ENCODE results near the gene OR6B1. TPM values are rescaled to one million over a fixed set of nuclear protein-coding genes. Genes with fewer than 3 reads are reported as not detected.

The OR6B1 gene
- total and polyA plus RNA-seq, 2 donors (not counting 1 experiment from before 2014, with no cell fraction given) = not detected

GRCh38 chr7:143980746-143981510 lies 19.2 kb upstream of the OR6B1 start:
- no peak overlapping the region for H3K27ac Mint-ChIP-seq
- Histone ChIP-seq H3K27ac (ENCODE audit: low read length in 2 of 2) (no peak overlapping the region), H3K4me3 (ENCODE audit: control extremely low read depth in 1 of 5, extremely low read depth in 1 of 5, insufficient read depth in 1 of 5, low read depth in 2 of 5, low read length in 4 of 5) (no peak overlapping the region), H3K79me2 (ENCODE audit: control insufficient read depth, insufficient read depth, low read length) (no peaks in the 10 kb centered on the region), H4K20me1 (ENCODE audit: control insufficient read depth, insufficient read depth, low read length, poor library complexity, severe bottlenecking) (no peaks in the 10 kb centered on the region), H3K27me3 (replicated peaks in 1 of 4; ENCODE audit: control extremely low read depth in 1 of 4, control insufficient read depth in 3 of 4, insufficient read depth in 4 of 4, low read length in 3 of 4) (peaks cover 0 to 6% (median 0%) of the 10 kb centered on the region in 4 experiments), H2AFZ (ENCODE audit: insufficient read depth, low read depth, low read length, poor library complexity, severe bottlenecking) (no peak overlapping the region), H3K4me1 (ENCODE audit: control insufficient read depth in 2 of 2, insufficient read depth in 2 of 2, low read length in 2 of 2) (no peaks in the 10 kb centered on the region), H3K4me2 (replicated peaks; ENCODE audit: low read depth, low read length, poor library complexity, severe bottlenecking) (no peak overlapping the region), H3K9ac (ENCODE audit: low read length) (no peak overlapping the region), H3K9me3 (ENCODE audit: control extremely low read depth in 1 of 3, control insufficient read depth in 2 of 3, insufficient read depth in 1 of 3, low read length in 2 of 3) (peaks cover 0 to 3% (median 0%) of the 10 kb centered on the region in 3 donors), H3K36me3 (replicated peaks in 1 of 2; ENCODE audit: control extremely low read depth in 1 of 2, control insufficient read depth in 1 of 2, extremely low read depth in 1 of 2, insufficient read depth in 2 of 2, low read length in 1 of 2) (no peaks in the 10 kb centered on the region)
- WGBS (ENCODE audit: insufficient coverage) = 90% methylated on average over 7 of the region's 10 CpGs
- peaks cover 2% of the 10 kb centered on the region for H3K27me3 Mint-ChIP-seq
- H3K4me3 Mint-ChIP-seq = no peak overlapping the region
- ChIA-PET POLR2A (no interaction called here), CTCF (no interaction called here)
- no peak for ATAC-seq (ENCODE audit: low read depth)
- peaks cover 2% of the 10 kb centered on the region for H3K9me3 Mint-ChIP-seq (ENCODE audit: insufficient read depth)
- intact Hi-C loops (cut with micrococcal nuclease) = no loop called here
- no peaks in the 10 kb centered on the region for H3K4me1 Mint-ChIP-seq
- TF ChIP-seq EZH2 (IDR thresholded peaks at IDR 0.05; ENCODE audit: borderline replicate concordance, insufficient read depth, low read depth, low read length, poor library complexity, severe bottlenecking) (no peak), CTCF (IDR thresholded peaks at IDR 0.05) (no peak)
- no peak for DNase-seq

- DNase-seq (no peak), ATAC-seq (ENCODE audit: low read depth) (no peak)
- Histone ChIP-seq H4K20me1 (ENCODE audit: control insufficient read depth, insufficient read depth, low read length, poor library complexity, severe bottlenecking) (no peaks in the 10 kb centered on the region), H3K79me2 (ENCODE audit: control insufficient read depth, insufficient read depth, low read length) (no peaks in the 10 kb centered on the region), H3K9ac (ENCODE audit: low read length) (no peak overlapping the region), H3K4me3 (ENCODE audit: control extremely low read depth in 1 of 5, extremely low read depth in 1 of 5, insufficient read depth in 1 of 5, low read depth in 2 of 5, low read length in 4 of 5) (no peak overlapping the region), H3K27me3 (replicated peaks in 1 of 4; ENCODE audit: control extremely low read depth in 1 of 4, control insufficient read depth in 3 of 4, insufficient read depth in 4 of 4, low read length in 3 of 4) (peaks cover 0 to 6% (median 0%) of the 10 kb centered on the region in 4 experiments), H3K9me3 (ENCODE audit: control extremely low read depth in 1 of 3, control insufficient read depth in 2 of 3, insufficient read depth in 1 of 3, low read length in 2 of 3) (peaks cover 0 to 3% (median 0%) of the 10 kb centered on the region in 3 donors), H3K4me1 (ENCODE audit: control insufficient read depth in 2 of 2, insufficient read depth in 2 of 2, low read length in 2 of 2) (no peaks in the 10 kb centered on the region), H3K27ac (ENCODE audit: low read length in 2 of 2) (no peak overlapping the region), H2AFZ (ENCODE audit: insufficient read depth, low read depth, low read length, poor library complexity, severe bottlenecking) (no peak overlapping the region), H3K4me2 (replicated peaks; ENCODE audit: low read depth, low read length, poor library complexity, severe bottlenecking) (no peak overlapping the region), H3K36me3 (replicated peaks in 1 of 2; ENCODE audit: control extremely low read depth in 1 of 2, control insufficient read depth in 1 of 2, extremely low read depth in 1 of 2, insufficient read depth in 2 of 2, low read length in 1 of 2) (no peaks in the 10 kb centered on the region)
- Mint-ChIP-seq H3K4me3 (no peak overlapping the region), H3K9me3 (ENCODE audit: insufficient read depth) (peaks cover 2% of the 10 kb centered on the region), H3K27ac (no peak overlapping the region), H3K4me1 (no peaks in the 10 kb centered on the region), H3K27me3 (peaks cover 2% of the 10 kb centered on the region)
- intact Hi-C loops (cut with micrococcal nuclease) = no loop called here
- ChIA-PET POLR2A (no interaction called here), CTCF (no interaction called here)
- WGBS (ENCODE audit: insufficient coverage) = 100% methylated on average over 2 of the region's 5 CpGs
- TF ChIP-seq EZH2 (IDR thresholded peaks at IDR 0.05; ENCODE audit: borderline replicate concordance, insufficient read depth, low read depth, low read length, poor library complexity, severe bottlenecking) (no peak), CTCF (IDR thresholded peaks at IDR 0.05) (no peak)
These were observed 16.2 kb upstream of the OR6B1 start for GRCh38 chr7:143983960-143984359.
